GM21360 (cell line): ENCODE results near the gene PRRC2B.

Experiments used
- ATAC-seq: cut with Tn5 transposase; IDR thresholded peaks from one replicate; pipeline ENCODE4 v1.9.1; 2021; ENCODE audit warnings: mild to moderate bottlenecking, moderate library complexity; ENCODE audit not compliant: unreplicated experiment

Gene PRRC2B

GRCh38 chr9:131406563-131407436, 12.9 kb downstream of the PRRC2B start:
- no peak for ATAC-seq

DNA sequence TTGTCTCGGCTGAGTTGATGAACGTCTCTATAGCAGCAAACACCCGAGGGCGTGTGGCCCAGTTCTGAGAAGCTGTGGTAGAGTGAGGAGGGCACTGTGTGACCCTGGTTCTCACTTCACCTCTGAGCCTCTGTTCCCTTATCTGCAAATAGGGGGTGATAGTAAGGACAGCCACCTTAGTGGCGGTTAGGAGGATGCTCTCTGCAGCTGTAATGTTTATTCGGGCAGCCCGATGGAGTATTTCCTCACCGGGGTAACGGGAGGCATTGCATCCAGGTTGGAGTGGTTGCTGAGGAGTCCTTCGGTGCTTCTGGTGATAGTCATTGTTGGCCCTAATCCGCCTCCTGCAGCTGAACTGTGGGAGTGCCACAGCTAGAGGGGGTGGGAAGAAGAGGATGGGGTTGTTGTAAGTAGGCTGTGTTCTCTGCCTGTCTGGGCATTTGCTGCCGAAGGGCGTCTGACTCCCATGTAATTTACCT, 13.9 kb downstream of the PRRC2B start:
- ATAC-seq = no peak

GRCh38 chr9:131409458-131409992, 15.6 kb downstream of the PRRC2B start:
- no peak for ATAC-seq

DNA sequence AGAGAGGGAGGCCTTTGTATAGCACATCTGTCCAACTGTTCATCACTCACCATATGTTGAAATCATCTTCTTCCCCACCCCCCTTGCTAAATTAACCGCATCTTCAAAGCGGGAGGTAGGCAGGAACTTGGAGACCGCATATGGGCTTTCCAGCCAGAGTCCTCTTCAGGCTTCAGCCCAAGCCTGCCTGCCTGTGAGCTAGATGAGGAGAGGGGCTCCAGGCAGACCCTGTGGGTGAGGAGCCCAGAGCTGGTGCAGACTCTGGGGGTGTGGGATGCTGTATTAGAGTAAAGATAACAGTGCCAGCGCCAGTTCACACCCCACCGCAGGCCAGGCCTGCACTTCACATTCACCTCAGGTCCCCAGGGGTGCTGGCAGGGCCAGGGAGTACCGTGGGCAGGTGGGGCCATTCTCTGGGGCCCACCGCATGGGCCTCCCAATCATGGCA, 16.2 kb downstream of the PRRC2B start:
- ATAC-seq = no peak

DNA sequence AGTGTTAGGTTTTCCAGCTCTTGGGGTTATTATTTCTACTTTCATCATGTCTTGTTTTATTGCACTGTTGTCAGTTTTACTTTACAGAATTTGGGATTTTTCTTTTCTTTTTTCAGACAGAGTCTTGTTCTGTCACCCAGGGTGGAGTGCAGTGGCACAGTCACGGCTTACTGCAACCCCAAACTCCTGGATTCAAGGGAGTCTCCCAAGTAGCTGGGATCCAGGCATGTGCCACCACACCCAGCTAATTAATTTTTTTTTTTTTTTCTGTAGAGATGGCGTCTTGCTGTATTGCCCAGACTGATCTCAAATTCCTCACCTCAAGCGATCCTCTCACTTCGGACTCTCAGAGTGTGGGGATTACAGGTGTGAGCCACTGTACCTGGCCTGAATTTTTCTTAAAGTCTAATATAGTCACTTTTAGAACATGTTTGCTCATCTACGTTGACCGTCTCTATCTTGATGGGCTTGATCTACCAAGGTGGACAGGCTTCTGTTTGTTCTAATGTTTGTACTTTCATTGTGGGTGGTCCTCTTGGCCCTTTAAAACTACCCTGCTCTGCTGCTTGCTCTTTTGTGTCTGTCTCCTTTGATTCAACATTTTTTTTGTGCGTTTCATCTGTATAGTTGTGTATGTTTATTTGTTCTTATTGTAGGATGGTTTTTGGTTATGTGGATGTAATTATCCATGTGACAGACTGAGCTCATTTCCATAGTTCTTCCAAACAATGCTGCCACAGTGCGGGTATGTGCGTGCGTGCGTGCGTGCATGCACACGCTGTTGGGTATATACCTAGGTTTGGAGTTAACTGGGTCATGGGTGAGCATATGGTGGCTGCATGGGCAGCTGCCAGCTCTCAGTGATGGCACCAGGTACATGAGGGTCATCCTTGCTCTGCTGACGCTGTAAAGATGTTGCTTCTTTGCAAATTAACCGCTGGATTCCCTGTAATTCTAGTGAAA, 18.1 kb downstream of the PRRC2B start:
- no peak for ATAC-seq

GRCh38 chr9:131416509-131416908, 22.6 kb downstream of the PRRC2B start:
- ATAC-seq = no peak

GRCh38 chr9:131417264-131418142, 23.6 kb downstream of the PRRC2B start:
- no peak for ATAC-seq

- ATAC-seq = no peak
Observed at GRCh38 chr9:131418143-131419025, 24.5 kb downstream of the PRRC2B start.

DNA sequence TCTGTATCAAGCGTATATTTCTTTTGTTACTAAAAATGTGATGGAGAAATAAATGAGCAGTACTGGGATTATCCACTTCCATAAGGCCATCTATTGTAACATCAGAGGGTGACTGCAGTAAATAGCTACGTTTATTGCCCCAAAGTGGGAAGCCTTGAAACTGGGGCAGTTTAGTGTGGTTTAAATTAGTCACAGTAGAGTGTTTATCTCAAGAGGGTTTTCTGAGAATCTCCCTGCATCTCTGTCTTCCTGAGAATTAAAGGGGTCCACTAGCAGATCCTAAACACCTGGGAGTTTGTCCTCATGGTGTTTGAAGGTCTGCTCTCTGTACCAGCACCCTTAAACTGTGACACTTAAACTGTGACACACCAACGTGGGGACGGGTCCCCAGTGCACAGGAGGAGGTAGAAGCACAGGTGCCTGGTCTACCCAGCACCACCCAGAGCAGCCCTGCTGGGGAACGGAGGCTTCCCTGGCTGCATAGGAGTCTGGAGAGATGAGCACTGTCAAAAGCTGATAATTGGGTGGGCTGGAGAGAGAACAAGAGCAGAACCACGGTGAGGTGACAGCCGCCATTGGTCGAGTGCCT, 25.2 kb downstream of the PRRC2B start:
- ATAC-seq = no peak

DNA sequence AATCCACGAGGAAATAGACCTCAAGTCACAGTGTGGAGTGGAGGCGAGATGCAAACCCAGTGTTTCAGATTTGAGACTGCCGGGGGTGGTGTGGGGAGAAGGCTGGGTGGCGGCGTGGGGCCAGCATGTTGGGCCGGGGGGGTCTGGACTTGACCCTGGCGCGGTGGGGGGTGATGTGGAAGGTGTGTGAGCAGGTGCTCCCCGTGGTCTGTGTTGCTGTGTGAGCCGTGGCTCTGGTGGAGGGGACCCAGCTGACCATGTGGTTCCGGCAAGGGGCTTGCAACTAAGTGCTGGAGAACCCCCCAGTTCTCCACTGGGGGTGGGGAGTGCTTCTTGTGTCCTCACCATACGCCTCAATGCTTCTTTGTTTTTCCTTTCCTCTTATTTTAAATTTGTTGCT, 25.8 kb downstream of the PRRC2B start:
- ATAC-seq = no peak

DNA sequence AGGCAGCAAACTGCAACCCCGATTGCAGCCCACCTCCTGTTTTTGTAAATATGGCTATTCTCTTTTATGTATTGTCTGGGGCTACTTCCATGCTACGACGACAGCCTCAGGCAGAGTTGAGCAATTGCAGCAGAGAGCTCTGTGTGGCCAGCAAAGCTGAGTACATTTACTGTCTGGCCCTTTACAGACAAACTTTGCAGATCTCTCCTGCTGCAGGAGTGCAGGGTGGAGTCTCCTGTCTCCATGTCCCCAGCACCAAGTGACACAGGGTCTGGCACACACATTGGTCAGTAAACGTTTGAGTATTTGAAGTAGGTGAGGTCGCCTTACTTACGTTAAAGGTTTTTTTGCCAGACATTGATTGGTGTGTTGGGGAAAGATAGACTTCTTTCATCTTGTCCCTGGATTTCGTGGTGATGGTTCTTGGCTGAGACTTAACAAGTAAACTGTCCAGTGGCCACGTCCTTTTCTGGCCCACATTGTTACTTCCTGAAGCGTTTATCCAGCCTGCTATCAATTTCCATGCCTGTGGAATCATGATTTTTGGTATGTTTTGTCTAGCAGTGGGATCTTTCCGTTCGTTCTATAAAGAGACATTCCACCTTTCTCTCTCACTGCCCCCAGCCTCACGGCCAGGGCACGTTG, 27.2 kb downstream of the PRRC2B start:
- ATAC-seq = no peak

DNA sequence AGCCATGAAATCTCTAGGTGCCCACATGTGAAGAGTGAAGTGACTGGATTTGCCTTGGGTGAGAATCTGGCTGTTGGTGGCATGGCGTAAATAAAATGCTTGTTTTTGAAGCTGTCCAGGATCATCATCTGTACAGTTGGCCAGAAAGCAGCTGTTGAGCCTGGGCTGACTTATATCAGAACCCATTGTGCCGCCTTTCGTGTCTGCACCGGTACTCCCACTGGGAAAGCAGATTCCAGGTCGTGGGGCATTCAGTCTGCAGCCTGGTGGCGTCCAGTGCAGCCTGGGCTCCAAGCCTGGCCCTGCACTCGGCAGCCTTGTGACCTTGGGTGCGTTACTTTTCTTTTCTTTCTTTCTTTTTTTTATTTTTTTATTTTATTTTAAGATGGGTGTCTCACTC, 27.8 kb downstream of the PRRC2B start:
- no peak for ATAC-seq

- no peak for ATAC-seq
Observed at GRCh38 chr9:131422241-131422792, 28.4 kb downstream of the PRRC2B start.

GRCh38 chr9:131423171-131423581, 29.3 kb downstream of the PRRC2B start:
- no peak for ATAC-seq

- ATAC-seq = no peak
Observed at GRCh38 chr9:131426545-131426944, 32.7 kb downstream of the PRRC2B start.

DNA sequence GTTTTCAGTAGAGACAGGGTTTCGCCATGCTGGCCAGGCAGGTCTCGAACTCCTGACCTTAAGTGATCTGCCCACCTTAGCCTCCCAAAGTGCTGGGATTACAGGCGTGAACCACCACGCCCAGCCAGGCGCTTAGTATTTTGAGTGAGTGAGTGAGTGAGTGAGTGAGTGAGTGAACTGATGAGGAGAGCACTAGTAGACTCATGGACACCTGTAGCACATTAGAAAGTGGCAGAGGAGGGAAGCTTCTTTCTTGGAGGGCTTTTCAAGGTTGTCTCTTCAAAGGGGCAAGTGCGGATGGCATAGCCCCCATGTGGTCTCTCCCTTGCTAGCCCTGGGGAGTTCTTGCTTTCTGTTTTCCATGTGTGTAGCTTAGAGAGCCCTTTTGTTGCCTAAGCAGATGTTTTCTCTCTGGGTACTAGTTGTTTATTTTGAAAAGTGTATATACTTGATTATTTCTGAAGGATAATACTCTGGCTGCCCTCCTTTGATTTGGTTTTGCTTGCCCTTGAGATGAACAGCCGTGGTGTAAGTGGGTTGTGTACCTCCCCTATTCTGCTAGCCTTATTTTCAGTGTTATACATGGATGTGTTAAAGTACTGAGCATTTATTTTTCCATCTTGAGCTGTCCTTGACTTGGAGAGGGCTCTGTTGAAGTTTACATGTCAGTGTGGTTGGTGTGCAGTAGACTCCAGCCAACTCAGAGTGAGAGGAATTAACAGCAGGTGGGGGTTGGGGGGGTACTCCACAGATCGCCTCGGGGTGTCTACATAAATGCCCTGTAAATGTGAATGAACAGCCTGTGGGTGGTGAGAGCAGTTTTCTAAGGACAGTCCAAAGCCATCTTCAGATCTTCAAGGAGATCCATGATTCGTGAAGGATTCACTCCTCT, 35.5 kb downstream of the PRRC2B start:
- no peak for ATAC-seq

GRCh38 chr9:131432050-131432449, 38.2 kb downstream of the PRRC2B start:
- ATAC-seq = no peak
